ENCODE measurements around the gene MAPK12. TPM values are rescaled to one million over a fixed set of nuclear protein-coding genes. Genes with fewer than 3 reads are reported as not detected.
"Not testable (repeated sequence)": the region's sequence is repeated elsewhere in the genome, so short reads cannot be mapped to it uniquely, and the experiment has no call there.

The MAPK12 gene
- total RNA-seq, 3 donors from 2014 or later, result 3.3 to 4.3 (median 3.9) TPM

DNA sequence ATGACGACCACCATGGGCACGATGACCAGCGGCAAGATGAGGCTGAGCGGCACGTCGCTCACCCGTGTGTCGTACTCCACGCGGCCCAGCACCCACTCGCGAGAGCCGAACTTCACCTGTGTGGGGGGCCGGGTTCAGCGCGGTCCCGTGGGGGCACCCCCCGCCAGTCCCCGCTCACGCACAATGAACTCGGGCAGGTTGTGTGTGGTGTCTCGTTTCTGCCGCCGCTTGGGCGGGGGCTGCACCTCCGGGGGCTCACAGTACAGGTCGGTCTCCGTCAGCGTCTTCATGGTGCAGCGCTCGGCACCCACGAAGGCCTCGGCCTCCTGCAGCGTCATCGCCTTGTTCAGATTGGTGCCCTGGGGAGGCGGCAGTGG is 19.9 kb upstream of the MAPK12 start:
- no peaks in the 10 kb centered on the region for H3K4me1 Mint-ChIP-seq (ENCODE audit: low read depth)
- no peaks in the 10 kb centered on the region for H3K27me3 Mint-ChIP-seq (ENCODE audit: low read depth)
- no peaks in the 10 kb centered on the region for H3K9me3 Mint-ChIP-seq
- no peak overlapping the region for H3K4me3 Mint-ChIP-seq
- no peaks in the 10 kb centered on the region for H3K36me3 Mint-ChIP-seq (ENCODE audit: insufficient read depth)
- no peak for ATAC-seq
- DNase-seq, result no peak

DNA sequence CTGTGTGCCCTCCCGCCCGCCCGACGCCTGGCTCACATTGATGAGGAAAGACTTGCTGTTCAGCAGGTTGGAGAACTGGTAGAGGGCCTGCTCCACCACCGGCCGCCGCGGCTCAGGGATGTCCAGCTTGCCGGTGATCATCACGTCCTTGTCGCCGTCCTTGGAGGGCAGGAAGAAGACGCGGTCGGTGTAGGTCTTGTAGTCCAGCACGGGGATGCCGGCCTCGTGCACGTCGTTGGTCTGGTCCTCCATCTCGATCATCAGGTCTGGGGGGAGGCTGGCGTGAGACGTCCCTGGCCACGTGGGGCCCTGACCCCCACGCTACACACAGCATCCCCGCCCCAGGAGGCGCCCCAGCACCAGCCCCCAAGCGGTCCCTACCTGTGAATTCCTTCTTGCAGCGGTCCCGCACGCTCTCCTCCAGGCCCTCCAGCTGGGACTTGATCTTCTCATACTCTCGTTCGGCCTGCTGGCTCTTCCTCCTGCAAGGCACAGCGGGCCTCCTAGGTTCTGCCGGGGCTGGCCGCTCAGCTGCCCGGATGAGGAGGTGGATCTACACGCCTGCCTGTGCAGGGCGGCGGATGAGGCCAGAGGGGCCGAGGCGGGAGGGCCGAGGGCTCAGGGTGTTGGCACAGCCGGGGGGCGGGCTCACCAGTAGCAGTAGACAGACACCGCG is 19.4 kb upstream of the MAPK12 start:
- Mint-ChIP-seq H3K36me3 (ENCODE audit: insufficient read depth) (no peaks in the 10 kb centered on the region), H3K9me3 (no peaks in the 10 kb centered on the region), H3K27me3 (ENCODE audit: low read depth) (no peaks in the 10 kb centered on the region), H3K4me1 (ENCODE audit: low read depth) (no peaks in the 10 kb centered on the region), H3K4me3 (no peak overlapping the region)
- DNase-seq (no peak), ATAC-seq (no peak)

DNA sequence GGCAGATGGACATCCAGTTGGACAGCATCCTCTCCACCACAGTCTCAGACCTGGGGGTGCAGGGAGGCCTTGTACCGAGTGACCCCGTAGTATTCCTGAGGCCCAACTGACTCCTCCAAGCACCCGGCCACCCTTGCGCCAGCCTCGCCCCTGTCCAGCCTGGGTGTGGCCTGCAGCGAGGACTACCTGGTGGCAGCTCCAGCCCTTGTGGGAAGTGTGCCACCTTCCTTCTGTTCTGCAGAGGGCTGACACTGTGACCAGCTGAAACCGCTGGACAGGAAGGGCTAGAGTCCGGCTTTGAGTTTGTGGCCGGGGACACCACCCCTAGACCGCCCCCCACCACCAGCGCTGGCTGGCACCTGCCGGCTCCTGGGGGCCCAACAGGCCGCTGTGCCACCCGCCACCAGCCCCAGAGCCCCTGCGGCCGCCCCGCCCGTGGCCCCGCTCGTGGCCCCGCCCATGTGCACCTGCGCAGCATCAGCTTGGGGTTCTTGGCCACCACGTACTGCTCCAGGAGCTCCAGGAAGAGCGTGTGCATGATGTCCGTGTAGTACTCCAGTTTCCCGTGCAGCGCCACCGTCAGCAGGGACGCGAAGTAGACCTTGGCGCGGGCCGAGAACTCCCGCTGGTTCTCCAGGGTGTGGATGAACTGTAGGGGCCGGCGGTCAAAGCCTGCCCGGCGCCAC is 18.7 kb upstream of the MAPK12 start:
- Mint-ChIP-seq H3K9me3 (no peaks in the 10 kb centered on the region), H3K4me1 (ENCODE audit: low read depth) (no peaks in the 10 kb centered on the region), H3K4me3 (no peak overlapping the region), H3K27me3 (ENCODE audit: low read depth) (no peaks in the 10 kb centered on the region), H3K36me3 (ENCODE audit: insufficient read depth) (no peaks in the 10 kb centered on the region)
- DNase-seq, result no peak
- no peak for ATAC-seq

DNA sequence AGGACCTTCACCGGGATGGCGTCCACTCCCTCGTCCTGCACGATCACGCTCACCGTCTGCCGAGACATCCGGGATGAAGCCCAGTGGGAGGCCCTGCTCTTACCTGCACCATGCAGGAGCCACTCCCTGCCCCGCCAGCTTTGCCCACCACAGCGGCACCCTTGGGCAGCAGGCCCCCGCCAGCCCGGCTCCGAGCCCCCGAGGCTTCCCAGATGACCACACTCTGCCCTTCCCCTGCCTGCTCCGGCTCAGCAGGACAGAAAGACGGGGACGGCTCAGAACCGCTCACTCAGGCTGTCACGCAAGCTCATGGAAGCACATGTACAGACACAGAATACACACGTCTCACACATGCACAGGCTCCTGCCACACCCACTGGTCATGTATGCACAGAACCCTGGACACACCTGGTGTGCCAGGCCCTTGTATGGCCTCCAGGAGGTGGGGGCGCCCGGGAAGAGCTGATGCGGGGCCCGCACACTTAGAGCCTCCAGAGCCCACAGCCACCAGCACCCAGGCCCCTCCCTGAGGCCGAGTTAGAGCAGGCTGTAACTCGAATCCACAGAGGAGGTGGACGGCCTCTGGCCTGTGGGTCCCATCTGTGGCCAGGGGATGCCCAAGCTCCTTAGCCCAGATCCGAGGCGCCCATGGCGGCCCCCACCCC is 17.6 kb upstream of the MAPK12 start:
- no peaks in the 10 kb centered on the region for H3K9me3 Mint-ChIP-seq
- DNase-seq (no peak), ATAC-seq (no peak)
- H3K4me1 Mint-ChIP-seq (ENCODE audit: low read depth), result no peaks in the 10 kb centered on the region
- no peak overlapping the region for H3K4me3 Mint-ChIP-seq
- H3K27me3 Mint-ChIP-seq (ENCODE audit: low read depth), result no peaks in the 10 kb centered on the region
- H3K36me3 Mint-ChIP-seq (ENCODE audit: insufficient read depth), result no peaks in the 10 kb centered on the region

DNA sequence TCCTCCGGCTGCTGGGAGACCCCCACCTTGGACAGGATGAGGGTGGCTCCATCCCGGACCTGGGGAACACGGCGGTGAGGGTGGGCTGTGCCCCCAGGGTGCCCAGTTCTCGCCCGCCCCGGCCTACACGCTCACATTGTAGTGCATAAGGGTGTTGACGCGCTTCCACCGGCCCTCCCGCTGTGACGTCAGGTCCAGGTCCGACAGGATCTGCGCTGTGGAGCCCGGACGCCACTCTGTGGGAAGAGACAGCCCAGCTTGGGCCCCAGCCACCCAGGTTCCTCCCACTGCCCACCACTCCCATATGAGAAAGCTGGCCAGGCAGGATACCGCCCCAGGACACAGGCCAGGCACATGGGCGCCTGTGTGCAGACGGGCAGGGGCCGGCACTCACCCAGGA is 17.0 kb upstream of the MAPK12 start:
- Mint-ChIP-seq H3K36me3 (ENCODE audit: insufficient read depth) (no peaks in the 10 kb centered on the region), H3K4me1 (ENCODE audit: low read depth) (peaks cover 2% of the 10 kb centered on the region), H3K27me3 (ENCODE audit: low read depth) (no peaks in the 10 kb centered on the region), H3K9me3 (no peaks in the 10 kb centered on the region), H3K4me3 (no peak overlapping the region)
- DNase-seq, result no peak
- no peak for ATAC-seq

DNA sequence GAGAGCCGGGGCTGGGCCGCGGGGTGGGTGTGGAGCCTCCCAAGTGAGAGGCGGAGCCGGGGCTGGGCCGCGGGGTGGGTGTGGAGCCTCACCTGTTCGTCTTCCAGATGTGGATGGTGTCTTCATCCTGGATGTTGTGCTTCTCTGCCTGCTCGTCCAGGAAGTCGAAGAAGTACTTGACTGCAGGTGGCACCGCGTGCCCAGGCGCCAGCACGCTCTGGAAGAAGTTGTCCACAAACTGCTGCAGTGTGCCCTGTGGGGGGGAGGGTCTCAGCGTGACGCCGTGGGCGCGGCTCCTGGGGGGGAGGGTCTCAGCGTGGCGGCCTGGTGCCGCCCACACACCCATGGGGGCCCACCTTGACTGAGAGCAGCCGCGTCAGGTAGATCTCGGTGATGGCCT is 16.3 kb upstream of the MAPK12 start:
- H3K36me3 Mint-ChIP-seq (ENCODE audit: insufficient read depth), result no peaks in the 10 kb centered on the region
- DNase-seq, result no peak
- H3K4me3 Mint-ChIP-seq, result no peak overlapping the region
- no peaks in the 10 kb centered on the region for H3K9me3 Mint-ChIP-seq
- H3K27me3 Mint-ChIP-seq (ENCODE audit: low read depth), result peaks cover 1% of the 10 kb centered on the region
- ATAC-seq, result no peak
- H3K4me1 Mint-ChIP-seq (ENCODE audit: low read depth), result peaks cover 2% of the 10 kb centered on the region

DNA sequence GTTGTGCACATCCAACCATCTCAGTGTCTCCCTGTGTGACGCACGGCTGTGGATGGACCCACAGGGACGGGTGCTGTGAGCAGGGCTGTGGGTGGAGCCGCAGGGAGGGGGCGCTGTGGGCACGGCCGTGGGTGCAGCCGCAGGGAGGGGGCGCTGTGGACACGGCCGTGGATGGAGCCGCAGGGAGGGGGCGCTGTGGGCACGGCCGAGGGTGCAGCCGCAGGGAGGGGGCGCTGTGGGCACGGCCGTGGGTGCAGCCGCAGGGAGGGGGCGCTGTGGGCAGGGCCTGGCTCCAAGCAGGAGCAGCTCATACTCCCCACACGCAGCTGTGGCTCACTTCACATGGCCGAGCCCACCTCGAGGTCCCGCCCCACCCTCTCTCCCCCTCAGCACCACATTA is 14.7 kb upstream of the MAPK12 start:
- Mint-ChIP-seq H3K36me3 (ENCODE audit: insufficient read depth) (no peaks in the 10 kb centered on the region), H3K4me1 (ENCODE audit: low read depth) (peaks cover 5% of the 10 kb centered on the region), H3K27me3 (ENCODE audit: low read depth) (peaks cover 2% of the 10 kb centered on the region), H3K4me3 (no peak overlapping the region), H3K9me3 (no peaks in the 10 kb centered on the region)
- DNase-seq, result no peak
- ATAC-seq, result peak; percentile 44 to 51

DNA sequence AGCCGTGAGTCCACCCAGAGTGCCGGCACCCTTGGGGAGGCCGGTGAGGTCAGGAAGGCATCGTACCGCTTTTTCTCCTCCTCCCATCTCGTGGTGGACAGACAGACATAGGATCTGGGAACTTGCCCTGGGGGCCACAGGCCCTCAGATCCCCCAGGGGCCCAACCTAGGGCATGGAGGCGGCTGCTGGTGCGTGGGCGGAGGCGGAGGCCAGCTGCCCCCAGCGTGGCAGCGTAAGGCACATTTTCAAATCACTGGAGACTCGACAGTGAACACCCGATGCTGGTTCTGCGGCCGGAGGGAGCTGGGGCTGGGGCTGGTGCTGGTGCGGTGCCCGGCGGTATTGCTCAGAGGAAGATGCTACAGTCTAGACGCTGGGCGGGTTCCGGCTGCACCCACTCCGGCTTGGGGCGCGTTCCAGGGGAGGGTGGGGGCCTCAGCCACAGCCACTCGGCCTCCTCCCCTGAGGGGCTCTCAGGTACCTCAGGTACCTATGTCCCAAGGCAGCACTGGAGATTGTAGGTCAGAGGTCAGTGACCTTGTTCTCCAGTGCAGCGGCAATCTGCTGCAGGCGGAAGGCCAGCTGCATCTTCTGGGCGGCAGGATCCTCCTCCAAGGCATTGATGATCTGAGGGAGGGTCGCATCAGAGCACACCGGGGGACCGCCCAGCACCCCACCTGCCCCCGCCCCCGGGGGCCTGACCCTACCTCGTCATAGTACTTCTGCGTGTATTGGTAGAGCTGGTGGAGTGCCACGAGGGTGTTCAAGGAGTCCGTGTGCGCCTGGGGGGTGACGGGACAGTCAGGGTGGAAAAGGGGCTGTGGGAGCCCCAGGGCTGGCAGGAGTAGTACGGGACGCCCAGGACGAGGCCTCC is 13.9 kb upstream of the MAPK12 start:
- ATAC-seq (no peak), DNase-seq (no peak)
- Mint-ChIP-seq H3K36me3 (ENCODE audit: insufficient read depth) (no peaks in the 10 kb centered on the region), H3K4me3 (no peak overlapping the region), H3K4me1 (ENCODE audit: low read depth) (peaks cover 6% of the 10 kb centered on the region), H3K9me3 (no peaks in the 10 kb centered on the region), H3K27me3 (ENCODE audit: low read depth) (peaks cover 2% of the 10 kb centered on the region)

DNA sequence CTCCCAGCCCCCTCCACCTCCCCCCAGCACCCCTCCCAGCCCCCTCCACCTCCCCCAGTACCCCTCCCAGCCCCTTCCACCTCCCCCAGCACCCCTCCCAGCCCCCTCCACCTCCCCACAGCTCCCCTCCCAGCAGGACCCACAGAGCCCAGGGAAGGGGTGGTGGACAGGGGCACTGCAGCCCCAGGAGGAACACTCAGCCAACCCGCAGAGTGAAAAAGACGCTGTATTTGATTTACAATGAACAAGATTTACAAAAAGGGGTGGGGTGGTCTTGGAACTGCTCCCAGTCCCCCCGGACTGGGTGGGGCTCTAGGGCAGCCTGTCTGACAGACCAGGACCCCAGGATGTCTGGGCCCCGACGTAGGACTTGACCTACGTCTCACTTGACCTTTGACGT is 13.3 kb upstream of the MAPK12 start:
- no peak overlapping the region for H3K4me3 Mint-ChIP-seq
- DNase-seq, result no peak
- H3K27me3 Mint-ChIP-seq (ENCODE audit: low read depth), result peaks cover 2% of the 10 kb centered on the region
- no peaks in the 10 kb centered on the region for H3K36me3 Mint-ChIP-seq (ENCODE audit: insufficient read depth)
- no peaks in the 10 kb centered on the region for H3K9me3 Mint-ChIP-seq
- no peak for ATAC-seq
- H3K4me1 Mint-ChIP-seq (ENCODE audit: low read depth), result peaks cover 6% of the 10 kb centered on the region

DNA sequence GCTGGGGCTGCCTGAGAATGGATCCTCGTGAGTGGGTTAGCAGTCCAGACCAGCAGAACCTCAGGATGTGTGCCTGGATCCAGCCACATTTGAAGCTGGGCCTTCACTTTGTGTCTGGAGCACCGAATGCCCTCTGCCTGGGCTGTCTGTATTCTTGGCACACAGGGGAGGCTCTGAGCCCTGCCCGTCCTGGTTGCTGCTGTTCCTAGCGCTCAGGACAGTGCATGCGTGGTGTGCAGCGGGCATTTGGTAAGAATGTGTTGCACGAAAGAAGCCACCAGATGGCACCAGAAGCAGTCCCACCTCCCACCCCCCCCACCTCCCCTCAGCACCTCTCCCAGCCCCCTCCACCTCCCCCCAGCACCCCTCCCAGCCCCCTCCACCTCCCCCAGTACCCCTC is 12.8 kb upstream of the MAPK12 start:
- peaks cover 2% of the 10 kb centered on the region for H3K27me3 Mint-ChIP-seq (ENCODE audit: low read depth)
- no peak overlapping the region for H3K4me3 Mint-ChIP-seq
- DNase-seq, result peak; percentile 29
- peaks cover 6% of the 10 kb centered on the region for H3K4me1 Mint-ChIP-seq (ENCODE audit: low read depth)
- no peaks in the 10 kb centered on the region for H3K9me3 Mint-ChIP-seq
- H3K36me3 Mint-ChIP-seq (ENCODE audit: insufficient read depth), result no peaks in the 10 kb centered on the region
- ATAC-seq, result no peak

DNA sequence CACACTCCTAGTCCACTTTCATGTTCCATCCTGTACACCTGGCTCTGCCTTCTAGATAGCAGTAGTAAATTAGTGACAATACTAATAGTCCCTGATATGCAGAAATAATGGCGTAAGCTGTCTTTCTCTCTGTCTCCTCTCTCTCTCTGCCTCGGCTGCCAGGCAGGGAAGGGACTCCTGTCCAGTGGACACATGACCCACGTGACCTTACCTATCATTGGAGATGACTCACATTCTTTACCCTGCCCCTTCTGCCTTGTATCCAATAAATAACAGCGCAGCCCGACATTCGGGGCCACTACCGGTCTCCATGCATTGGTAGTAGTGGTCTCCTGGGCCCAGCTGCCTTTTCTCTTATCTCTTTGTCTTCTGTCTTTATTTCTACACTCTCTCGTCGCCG is 12.3 kb upstream of the MAPK12 start:
- not testable (repeated sequence) for H3K9me3 Mint-ChIP-seq; DNase-seq; H3K27me3 Mint-ChIP-seq (ENCODE audit: low read depth)

DNA sequence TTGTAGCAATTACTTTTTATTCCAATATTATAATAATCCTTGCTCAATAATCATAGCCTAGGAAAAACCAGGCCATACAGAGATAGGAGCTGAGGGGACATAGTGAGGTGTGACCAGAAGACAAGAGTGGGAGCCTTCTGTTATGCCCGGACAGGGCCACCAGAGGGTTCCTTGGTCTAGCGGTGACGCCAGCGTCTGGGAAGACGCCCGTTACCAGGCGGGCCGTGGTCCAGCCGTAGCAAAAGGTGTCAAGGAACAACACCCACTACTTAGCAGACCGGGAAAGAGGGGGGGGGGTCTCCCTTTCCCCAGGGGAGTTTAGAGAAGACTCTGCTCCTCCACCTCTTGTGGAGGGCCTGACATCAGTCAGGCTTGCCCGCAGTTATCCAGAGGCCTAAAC is 11.9 kb upstream of the MAPK12 start:
- not testable (repeated sequence) for H3K4me3 Mint-ChIP-seq; ATAC-seq; H3K27me3 Mint-ChIP-seq (ENCODE audit: low read depth); H3K9me3 Mint-ChIP-seq; H3K36me3 Mint-ChIP-seq (ENCODE audit: insufficient read depth); DNase-seq
- H3K4me1 Mint-ChIP-seq (ENCODE audit: low read depth), result peaks cover 11% of the 10 kb centered on the region

More for the DNA sequence above, 12.3 kb upstream of the MAPK12 start:
- ATAC-seq; H3K4me3 Mint-ChIP-seq; H3K4me1 Mint-ChIP-seq (ENCODE audit: low read depth); H3K36me3 Mint-ChIP-seq (ENCODE audit: insufficient read depth): not testable (repeated sequence)

DNA sequence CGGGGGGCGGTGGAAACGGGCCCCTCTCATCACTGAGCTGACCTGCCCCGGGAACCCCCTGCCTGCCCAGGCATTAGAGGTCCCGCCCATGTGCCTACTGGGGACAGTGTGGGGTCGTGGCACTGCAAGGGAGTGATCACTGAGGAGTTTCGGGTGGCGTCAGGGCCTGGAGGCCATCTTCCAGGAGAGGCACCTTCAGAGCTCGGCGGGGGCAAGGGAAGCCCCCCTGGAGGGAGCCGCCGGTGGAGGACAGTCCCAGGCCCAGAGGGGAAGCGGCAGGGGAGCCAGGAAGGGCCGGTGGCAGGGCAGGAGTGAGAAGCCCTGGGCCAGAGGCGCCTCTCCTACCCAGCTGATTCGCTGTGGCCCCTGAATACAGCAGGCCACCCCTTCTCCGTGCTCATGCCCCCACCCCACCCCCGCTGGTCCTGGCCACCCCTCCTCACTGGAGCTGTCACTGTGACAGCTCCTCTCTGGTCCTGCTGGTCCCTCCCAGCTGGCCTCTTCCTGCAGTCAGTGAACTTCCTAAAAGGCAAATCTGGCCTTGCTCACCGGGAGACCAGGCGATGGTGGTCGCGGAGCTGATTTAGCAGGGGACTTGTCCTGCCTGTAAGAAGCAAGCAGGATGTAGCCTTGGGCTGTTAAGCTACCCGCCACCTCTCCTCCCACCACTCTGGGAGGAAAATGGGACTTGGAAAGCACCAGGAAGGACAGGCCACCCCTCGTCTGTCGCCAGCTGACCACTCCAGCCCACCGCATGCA is 10.7 kb upstream of the MAPK12 start:
- Mint-ChIP-seq H3K9me3 (no peaks in the 10 kb centered on the region), H3K4me3 (no peak overlapping the region), H3K36me3 (ENCODE audit: insufficient read depth) (no peaks in the 10 kb centered on the region), H3K27me3 (ENCODE audit: low read depth) (peaks cover 2% of the 10 kb centered on the region), H3K4me1 (ENCODE audit: low read depth) (peaks cover 14% of the 10 kb centered on the region)
- DNase-seq (no peak), ATAC-seq (no peak)

DNA sequence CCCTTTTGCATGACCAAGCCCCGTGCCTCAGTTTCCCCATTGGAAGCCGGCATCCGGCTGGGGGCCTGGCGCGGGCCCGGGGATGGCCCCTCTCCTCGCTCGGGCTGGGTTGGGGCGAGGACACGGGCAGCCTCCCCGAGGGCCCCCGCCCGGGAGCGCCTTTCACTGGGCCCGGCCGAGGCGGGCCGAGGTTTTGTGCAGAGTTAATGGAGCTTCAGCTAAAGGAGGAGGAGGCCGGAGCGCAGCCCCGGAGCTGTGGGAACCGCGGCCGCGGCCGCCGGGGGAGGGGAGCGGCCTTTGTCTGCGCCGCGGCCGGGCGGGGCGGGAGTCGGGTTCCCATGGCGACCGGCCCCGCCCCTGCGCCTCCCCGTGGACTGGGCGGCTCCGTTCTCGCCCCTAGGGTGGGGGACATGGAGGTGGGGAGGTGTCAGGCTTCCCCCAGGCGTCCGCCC is 10.1 kb upstream of the MAPK12 start:
- H3K36me3 Mint-ChIP-seq (ENCODE audit: insufficient read depth), result no peaks in the 10 kb centered on the region
- H3K27me3 Mint-ChIP-seq (ENCODE audit: low read depth), result peaks cover 2% of the 10 kb centered on the region
- no peak overlapping the region for H3K4me3 Mint-ChIP-seq
- no peaks in the 10 kb centered on the region for H3K9me3 Mint-ChIP-seq
- DNase-seq (peak; percentile 43), ATAC-seq (peak in 1 of 2 donors; percentile 24)
- peaks cover 14% of the 10 kb centered on the region for H3K4me1 Mint-ChIP-seq (ENCODE audit: low read depth)

Data from activated T-cell treated with anti-CD3 and anti-CD28 coated beads, Interleukin-2, amount 50 U/mL, for 4 hours (primary cell).